Activated T-cell treated with anti-CD3 and anti-CD28 coated beads, Interleukin-2, amount 50 U/mL, for 72 hours (primary cell): ENCODE results near the gene FBN2. TPM values are rescaled to one million over a fixed set of nuclear protein-coding genes. Genes with fewer than 3 reads are reported as not detected.
A peak's percentile ranks its signal among the peaks of the same experiment; 100 is the strongest.

Experiments used
- ATAC-seq, 2 donors: fragments of 150-1000 bp; cut with Tn5 transposase; replicated peaks in 1 of 2; 2 replicates each; pipeline ENCODE4 v1.10.0; 2021; ENCODE audit warnings: moderate library complexity in 2 of 2, mild to moderate bottlenecking in 1 of 2
- DNase-seq, 2 donors: peaks; one replicate each; pipeline ENCODE4 v3.0.0; 2021 to 2022; ENCODE audit warnings: mixed read lengths in 1 of 2
- H3K27ac Mint-ChIP-seq: one replicate; pipeline ENCODE4 v1.8.0; 2022; ENCODE audit warnings: mild to moderate bottlenecking, moderate library complexity, mixed read lengths
- H3K27me3 Mint-ChIP-seq: one replicate; pipeline ENCODE4 v1.8.0; 2022; ENCODE audit warnings: low read depth, mixed read lengths
- H3K36me3 Mint-ChIP-seq, 2 donors: one replicate each; pipeline ENCODE4 v1.8.0; 2022; ENCODE audit warnings: mixed read lengths in 2 of 2, mild to moderate bottlenecking in 1 of 2; ENCODE audit not compliant: insufficient read depth in 2 of 2
- H3K4me1 Mint-ChIP-seq: one replicate; pipeline ENCODE4 v1.8.0; 2022; ENCODE audit warnings: low read depth, mixed read lengths
- H3K4me3 Mint-ChIP-seq, 2 donors: one replicate each; pipeline ENCODE4 v1.8.0; 2022; ENCODE audit warnings: mild to moderate bottlenecking in 2 of 2, mixed read lengths in 2 of 2, moderate library complexity in 2 of 2
- H3K9me3 Mint-ChIP-seq, 2 donors: one replicate each; pipeline ENCODE4 v1.8.0; 2022; ENCODE audit warnings: mixed read lengths in 2 of 2
- total RNA-seq, 2 donors: library from RNA; stranded (reverse); gene quantifications; one replicate each; pipeline ENCODE4 v1.2.3, GENCODE V29; 2022

The FBN2 gene
- total RNA-seq, 2 donors from 2014 or later: 0.05 TPM; not detected in 1

DNA sequence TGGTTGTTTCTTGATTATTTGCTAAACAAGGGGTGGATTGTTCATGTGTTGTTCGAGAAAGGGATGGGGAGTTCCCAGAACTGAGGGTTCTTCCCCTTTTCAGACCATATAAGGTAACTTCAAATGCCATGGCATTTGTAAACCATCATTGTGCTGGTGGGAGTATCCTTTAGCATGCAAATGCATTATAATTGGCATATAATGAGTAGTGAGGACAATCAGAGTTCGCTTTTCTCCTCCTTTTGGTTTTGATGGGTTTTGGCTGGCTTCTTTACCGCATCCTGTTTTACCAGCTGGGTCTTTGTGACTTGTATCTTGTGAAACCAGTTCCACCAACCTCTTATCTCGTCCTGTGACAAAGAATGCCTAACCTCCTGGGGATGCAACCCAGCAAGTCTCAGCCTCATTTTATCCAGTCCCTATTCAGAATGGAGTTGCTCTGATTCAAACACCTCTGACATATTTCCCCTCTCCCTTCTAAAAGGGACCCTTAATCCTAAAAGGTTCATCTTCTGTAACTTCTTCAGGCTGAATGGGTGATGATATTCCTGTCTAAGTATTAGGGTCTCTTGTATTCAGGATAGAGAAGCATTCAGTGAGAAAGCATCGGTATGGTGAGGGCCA, 8.7 kb upstream of the FBN2 start:
- ATAC-seq: no peak
- DNase-seq: no peak
- Mint-ChIP-seq H3K4me1 (no peaks in the 10 kb centered on the region), H3K9me3 (peaks cover 3 to 6% of the 10 kb centered on the region in 2 donors), H3K27ac (no peak overlapping the region), H3K36me3 (no peaks in the 10 kb centered on the region), H3K27me3 (no peaks in the 10 kb centered on the region), H3K4me3 (no peak overlapping the region)

DNA sequence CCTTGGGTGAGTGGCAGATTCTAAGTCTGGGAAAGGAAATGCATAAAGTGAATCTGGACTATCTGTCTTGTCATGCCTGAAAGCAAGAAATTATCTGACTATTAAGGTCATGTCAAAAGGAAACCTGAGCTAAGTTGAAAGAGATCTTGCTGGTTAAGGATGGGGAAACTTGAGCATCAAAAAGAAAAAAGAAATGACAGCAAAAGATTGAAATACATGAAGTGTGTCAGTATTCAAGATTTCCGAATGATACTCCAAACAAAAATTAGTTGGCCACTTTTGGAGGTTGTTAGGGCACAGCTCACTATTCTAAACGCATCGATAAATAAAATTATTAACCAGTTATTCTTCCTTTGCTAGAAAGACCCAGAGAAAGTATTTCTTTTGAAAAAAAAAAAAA, 3.3 kb upstream of the FBN2 start:
- Mint-ChIP-seq H3K4me1 (no peaks in the 10 kb centered on the region), H3K27me3 (peaks cover 16% of the 10 kb centered on the region), H3K27ac (no peak overlapping the region), H3K36me3 (peaks cover under 1 to 2% of the 10 kb centered on the region in 2 donors), H3K9me3 (peaks cover 3 to 5% of the 10 kb centered on the region in 2 donors), H3K4me3 (no peak overlapping the region)
- no peak for DNase-seq
- ATAC-seq: no peak

DNA sequence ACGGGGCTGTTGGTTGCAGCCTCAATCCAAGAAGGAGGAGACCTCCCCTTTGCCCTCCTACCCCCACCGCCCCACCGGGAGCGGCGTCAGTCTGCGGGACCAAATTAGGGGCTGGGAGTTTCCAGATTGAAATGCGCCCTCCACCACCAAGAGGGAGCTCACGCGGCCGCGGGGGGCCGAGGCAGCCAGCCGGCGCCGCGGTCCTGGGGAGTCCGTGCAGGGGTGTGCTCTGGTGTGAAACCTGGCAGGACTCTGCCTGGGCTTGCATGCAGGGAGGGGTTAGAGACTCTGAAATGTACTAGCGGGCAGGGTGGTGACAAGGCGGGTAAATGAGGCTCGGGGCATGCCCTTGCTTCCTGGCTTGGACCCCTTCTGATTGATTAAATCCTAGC, 989 bp upstream of the FBN2 start:
- Mint-ChIP-seq H3K9me3 (peaks cover 3 to 5% of the 10 kb centered on the region in 2 donors), H3K4me1 (no peaks in the 10 kb centered on the region), H3K27me3 (peaks cover 33% of the 10 kb centered on the region), H3K4me3 (no peak overlapping the region), H3K27ac (no peak overlapping the region), H3K36me3 (peaks cover 2 to 4% of the 10 kb centered on the region in 2 donors)
- ATAC-seq (no peak), DNase-seq (no peak)

DNA sequence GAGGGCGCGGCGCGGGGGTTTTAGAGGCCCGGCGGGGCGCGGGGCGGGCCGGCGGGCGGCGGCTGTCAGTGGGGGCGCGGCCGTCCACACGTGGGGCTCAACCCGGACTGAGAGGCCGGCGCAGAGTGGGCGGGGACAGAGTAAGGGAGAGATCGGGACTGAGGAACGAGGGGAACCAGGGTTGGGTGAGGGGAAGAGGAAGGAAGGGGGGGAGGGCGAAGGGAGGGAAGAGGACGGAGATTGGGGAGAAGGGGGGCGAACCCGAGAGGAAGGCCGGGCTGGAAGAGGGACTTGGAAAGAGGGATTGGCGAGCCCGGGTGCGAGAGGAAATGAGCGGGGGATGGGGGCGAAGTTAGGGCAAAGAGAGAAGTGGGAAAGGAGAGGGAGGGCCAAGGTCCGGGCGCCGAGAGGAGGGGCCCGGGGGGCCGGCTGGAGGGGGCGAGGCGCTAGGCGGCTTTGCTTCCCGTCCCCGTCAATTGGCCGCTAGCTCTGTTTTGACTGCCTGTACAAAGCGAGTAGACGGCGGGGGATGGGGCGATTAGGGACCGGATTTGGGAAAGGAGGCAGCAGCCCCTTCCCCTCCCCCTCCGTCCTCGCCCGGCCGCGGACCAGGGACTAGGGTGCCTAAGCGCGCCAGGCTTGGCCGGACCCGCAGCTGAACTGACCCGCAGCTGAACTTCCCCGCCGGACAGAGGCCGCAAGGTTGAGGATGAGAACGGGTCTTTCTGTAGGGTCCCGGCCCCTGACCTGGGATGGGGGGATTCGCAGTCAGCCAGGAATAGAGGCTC, 399 bp upstream of the FBN2 start:
- DNase-seq: no peak
- Mint-ChIP-seq H3K27me3 (peaks cover 33% of the 10 kb centered on the region), H3K27ac (no peak overlapping the region), H3K36me3 (peaks cover 2 to 4% of the 10 kb centered on the region in 2 donors), H3K4me3 (peak overlapping the region in 1 of 2 donors; percentile 52), H3K9me3 (peaks cover 0 to 3% of the 10 kb centered on the region in 2 donors), H3K4me1 (no peaks in the 10 kb centered on the region)
- no peak for ATAC-seq

DNA sequence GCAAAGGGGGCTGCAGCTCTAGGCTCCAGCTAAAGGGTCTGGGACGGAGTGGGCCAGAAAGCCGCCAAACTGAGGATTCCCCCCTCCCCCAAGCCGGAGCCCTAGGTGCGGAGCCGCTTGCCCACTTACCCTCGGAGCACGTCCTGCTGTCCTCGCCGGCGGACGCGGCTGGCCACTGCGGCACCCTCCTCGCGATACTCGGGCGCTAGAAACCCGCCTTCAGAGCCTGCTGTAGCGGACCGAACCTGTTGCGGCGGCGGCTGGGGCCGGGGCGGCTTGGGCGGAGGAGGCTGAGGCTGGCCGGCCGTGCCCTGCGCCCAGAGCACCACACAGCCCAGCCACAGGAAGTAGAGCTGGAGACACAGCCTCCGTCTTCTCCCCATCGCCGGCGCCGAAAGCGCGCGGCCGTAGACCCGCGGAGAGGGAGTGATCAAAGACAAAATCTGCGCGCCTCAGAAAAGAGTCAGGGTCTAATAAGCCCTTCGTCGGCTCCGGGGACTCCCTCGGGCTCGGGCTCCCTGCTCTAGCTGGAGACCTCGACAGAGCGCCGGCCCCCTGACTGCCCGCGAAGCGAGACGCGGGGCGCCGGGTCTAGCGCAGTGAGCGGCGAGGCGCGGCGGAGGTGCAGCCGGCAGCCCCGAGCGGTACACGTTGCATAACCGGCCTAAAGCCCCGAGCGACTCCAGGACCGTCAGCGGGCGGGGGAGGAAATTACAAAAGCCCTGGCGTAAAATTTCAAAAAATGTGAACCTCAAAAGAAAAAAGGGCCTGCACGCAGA, 635 bp downstream of the FBN2 start:
- DNase-seq: no peak
- Mint-ChIP-seq H3K36me3 (peaks cover 2 to 4% of the 10 kb centered on the region in 2 donors), H3K9me3 (no peaks in the 10 kb centered on the region), H3K27me3 (peaks cover 33% of the 10 kb centered on the region), H3K4me1 (no peaks in the 10 kb centered on the region), H3K27ac (no peak overlapping the region), H3K4me3 (peak overlapping the region; percentile 61 to 70)
- ATAC-seq: peak; percentile 26 to 45

DNA sequence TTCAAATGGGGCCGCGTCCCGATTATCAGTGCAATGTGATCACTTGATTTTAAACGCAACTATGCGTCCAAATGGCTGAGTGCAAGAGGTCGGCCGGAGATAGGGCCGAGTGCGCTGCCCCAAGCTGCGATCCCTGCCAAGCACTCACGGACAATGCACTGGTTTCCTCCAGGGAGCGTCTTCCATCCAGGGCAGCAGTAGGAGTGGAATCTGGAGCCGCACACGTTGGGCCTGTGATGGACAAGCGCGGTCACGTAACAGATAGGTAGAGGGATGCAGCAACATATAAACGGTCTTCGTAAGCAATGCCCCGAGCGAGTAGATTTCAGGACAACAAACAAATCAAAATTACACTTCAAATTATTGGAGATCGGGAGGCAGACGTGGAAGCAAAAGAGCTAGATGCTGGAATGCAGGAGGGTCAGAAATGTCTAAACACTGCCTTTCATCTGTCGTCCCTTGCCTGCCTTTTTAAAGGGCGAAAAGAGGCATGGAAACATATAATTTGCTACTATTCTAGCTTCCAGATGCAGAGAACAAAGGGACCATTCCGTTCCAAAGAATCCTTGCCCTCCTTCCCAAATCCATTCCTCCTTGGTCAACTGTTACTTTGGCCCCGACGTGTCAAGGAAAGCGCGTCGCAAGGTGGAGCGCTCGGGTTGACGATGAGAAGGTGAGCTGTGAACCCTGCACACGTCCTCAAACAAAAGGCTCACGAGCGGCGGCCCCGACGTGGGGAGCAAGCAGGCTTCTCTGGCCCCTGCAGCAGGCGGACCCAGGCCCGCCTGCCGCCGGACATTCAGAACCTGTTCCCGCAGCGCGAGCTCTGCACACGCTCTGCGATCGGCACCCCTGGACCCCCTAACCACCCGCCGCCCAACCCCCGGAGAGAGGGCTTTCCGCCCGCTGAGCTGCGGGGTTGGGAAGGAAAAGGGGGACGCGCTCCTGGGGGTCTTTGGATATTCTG, 1.5 kb downstream of the FBN2 start:
- H3K36me3 Mint-ChIP-seq: peaks cover 2 to 4% of the 10 kb centered on the region in 2 donors
- H3K4me3 Mint-ChIP-seq: peak overlapping the region in 1 of 2 donors; percentile 10
- DNase-seq: no peak
- no peak overlapping the region for H3K27ac Mint-ChIP-seq
- H3K9me3 Mint-ChIP-seq: no peaks in the 10 kb centered on the region
- ATAC-seq: no peak
- H3K27me3 Mint-ChIP-seq: peaks cover 33% of the 10 kb centered on the region
- H3K4me1 Mint-ChIP-seq: no peaks in the 10 kb centered on the region

DNA sequence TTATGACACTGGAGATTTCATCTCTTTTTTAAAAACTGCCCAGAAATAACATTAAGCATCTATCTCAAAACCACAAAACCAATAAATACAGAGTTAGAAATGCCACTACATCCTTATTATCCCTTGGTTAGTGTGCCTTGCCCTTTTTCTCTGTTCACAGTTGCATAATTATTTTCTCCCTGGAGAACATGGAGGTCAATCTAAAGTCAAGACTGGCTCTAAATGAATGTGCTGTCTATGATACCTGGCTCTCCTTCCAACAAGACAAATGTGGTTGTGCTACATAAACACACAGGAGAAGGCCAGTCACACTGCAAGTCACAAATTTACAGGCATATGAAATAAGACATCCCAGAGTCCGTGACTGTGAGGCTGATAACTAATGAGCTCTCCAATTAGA, 2.8 kb downstream of the FBN2 start:
- peaks cover 36% of the 10 kb centered on the region for H3K27me3 Mint-ChIP-seq
- H3K27ac Mint-ChIP-seq: no peak overlapping the region
- no peak for DNase-seq
- H3K4me3 Mint-ChIP-seq: no peak overlapping the region
- H3K9me3 Mint-ChIP-seq: no peaks in the 10 kb centered on the region
- no peak for ATAC-seq
- H3K4me1 Mint-ChIP-seq: no peaks in the 10 kb centered on the region
- peaks cover 2 to 4% of the 10 kb centered on the region in 2 donors for H3K36me3 Mint-ChIP-seq

DNA sequence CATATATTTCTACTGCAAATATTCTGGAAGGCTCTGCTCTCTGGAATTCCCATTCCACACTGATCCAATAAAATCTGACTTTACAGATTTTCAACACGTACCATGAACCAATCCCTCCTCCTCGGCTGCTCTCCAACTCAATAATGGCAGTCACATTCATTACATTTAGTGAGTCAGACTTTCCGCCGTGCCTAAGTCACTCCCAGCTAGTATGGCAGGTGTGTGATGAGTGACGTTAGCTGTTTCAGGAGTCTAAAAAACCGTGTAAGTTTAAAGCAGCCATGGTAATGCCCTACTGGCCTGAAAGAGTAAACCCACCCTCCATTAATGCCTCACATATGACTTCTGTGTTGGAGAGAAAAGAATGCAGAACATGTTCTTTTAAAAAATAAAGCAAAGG, 3.3 kb downstream of the FBN2 start:
- DNase-seq (no peak), ATAC-seq (no peak)
- no peaks in the 10 kb centered on the region for H3K4me1 Mint-ChIP-seq
- H3K27ac Mint-ChIP-seq: no peak overlapping the region
- H3K4me3 Mint-ChIP-seq: no peak overlapping the region
- no peaks in the 10 kb centered on the region for H3K9me3 Mint-ChIP-seq
- peaks cover 38% of the 10 kb centered on the region for H3K27me3 Mint-ChIP-seq
- H3K36me3 Mint-ChIP-seq: peaks cover 2 to 4% of the 10 kb centered on the region in 2 donors

DNA sequence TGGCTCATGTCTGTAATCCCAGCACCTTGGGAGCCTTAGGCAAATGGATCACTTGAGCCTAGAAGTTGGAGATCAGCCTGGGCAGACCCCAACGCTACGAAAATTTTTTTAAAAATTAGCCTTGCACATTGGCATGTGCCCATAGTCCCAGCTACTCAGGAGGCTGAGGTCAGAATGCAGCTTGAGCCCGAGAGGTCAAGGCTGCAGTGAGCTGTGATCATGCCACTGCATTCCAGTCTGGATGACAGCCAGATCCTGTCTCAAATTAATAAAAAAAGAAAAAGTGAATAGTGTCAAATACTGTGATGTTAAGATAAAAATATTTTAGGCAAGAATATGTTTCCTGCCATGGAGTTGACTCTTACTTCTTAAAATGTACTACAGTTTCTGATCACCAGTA, 5.3 kb downstream of the FBN2 start:
- no peaks in the 10 kb centered on the region for H3K9me3 Mint-ChIP-seq
- peaks cover 29% of the 10 kb centered on the region for H3K27me3 Mint-ChIP-seq
- peaks cover 0 to 4% of the 10 kb centered on the region in 2 donors for H3K36me3 Mint-ChIP-seq
- ATAC-seq (no peak), DNase-seq (no peak)
- H3K4me3 Mint-ChIP-seq: no peak overlapping the region
- no peak overlapping the region for H3K27ac Mint-ChIP-seq
- H3K4me1 Mint-ChIP-seq: no peaks in the 10 kb centered on the region

DNA sequence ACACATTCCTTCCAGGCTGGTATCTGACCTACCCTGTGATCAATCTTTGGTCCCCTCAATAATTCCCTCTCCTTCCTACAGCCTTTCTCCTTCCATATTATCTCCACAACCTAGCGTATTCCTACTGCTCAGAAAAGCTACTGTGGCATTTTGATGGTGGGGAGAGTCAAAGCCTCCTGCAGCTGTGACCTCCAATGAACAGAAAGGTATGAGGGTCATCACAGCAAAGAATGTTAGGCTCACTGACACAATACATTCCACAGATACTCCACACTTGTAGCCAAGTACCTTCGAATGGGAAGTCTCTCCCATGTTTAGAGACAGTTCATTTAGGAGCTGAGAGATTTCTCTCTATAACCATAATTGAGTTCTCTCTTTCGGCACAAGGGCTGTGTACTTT, 5.9 kb downstream of the FBN2 start:
- Mint-ChIP-seq H3K4me1 (no peaks in the 10 kb centered on the region), H3K27me3 (peaks cover 26% of the 10 kb centered on the region), H3K9me3 (no peaks in the 10 kb centered on the region)

DNA sequence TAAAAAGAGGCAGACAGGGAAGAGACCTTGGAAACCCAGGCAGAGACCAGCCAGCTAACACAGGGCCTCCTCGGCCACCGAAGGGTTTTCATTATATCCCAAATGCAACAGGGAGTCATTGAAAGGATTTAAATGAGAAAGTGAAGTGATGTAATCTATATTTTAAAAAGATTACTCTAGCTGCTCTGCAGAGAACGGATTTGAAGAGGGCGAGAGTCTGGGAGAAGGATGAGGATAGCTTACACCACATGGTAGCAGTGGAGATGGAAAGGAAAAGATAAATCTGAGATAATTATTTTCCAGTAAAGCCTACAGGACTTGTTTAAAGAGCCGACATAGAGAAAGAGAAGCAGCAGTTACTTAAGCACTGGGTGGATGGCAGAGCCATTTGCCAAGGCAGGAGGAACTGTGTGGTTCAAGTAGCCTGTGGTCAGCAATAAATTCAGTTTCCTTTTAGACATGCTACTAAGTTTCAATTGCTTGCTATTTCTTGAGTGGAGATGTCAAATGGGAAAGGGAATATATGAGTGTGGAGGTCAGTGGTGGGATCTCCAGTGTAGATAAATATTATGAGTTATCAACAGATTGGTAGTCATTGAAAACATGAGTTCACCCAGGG, 9.3 kb downstream of the FBN2 start:
- no peaks in the 10 kb centered on the region for H3K36me3 Mint-ChIP-seq
- H3K27ac Mint-ChIP-seq: no peak overlapping the region
- H3K4me3 Mint-ChIP-seq: no peak overlapping the region

More for the DNA sequence above, 5.9 kb downstream of the FBN2 start:
- DNase-seq: no peak
- H3K36me3 Mint-ChIP-seq: peaks cover 0 to 4% of the 10 kb centered on the region in 2 donors
- no peak overlapping the region for H3K4me3 Mint-ChIP-seq
- ATAC-seq: no peak
- H3K27ac Mint-ChIP-seq: no peak overlapping the region

DNA sequence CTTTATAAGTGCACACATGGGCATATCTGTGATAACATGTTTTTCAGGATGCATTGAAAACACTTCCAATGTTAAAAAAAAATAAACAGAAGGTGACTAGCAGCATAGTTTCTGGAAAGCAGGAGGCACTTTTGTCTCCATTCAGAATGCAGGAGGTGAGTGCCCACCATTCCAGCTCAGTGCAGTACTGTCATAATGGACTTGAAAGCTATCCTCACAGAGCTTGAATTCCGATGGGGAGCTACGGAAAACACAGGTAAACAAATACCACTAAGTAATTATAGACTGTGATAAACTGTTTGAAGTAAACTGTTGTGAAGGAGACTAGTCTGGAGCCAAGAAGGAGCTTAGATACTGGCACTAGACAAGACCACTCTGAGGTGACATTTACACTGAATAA, 9.9 kb downstream of the FBN2 start:
- H3K36me3 Mint-ChIP-seq: no peaks in the 10 kb centered on the region
- no peak overlapping the region for H3K4me3 Mint-ChIP-seq
- H3K27ac Mint-ChIP-seq: no peak overlapping the region
- H3K27me3 Mint-ChIP-seq: peaks cover 4% of the 10 kb centered on the region
- H3K4me1 Mint-ChIP-seq: no peaks in the 10 kb centered on the region
- no peak for DNase-seq
- H3K9me3 Mint-ChIP-seq: no peaks in the 10 kb centered on the region
- no peak for ATAC-seq

More for the DNA sequence above, 9.3 kb downstream of the FBN2 start:
- no peak for ATAC-seq
- no peak for DNase-seq
- no peaks in the 10 kb centered on the region for H3K9me3 Mint-ChIP-seq
- H3K27me3 Mint-ChIP-seq: peaks cover 4% of the 10 kb centered on the region
- no peaks in the 10 kb centered on the region for H3K4me1 Mint-ChIP-seq
